GM18519 (cell line): ENCODE results near the gene BEST2.

Experiments used
- ATAC-seq: cut with Tn5 transposase; IDR thresholded peaks from one replicate; pipeline ENCODE4 v1.9.1; 2021; ENCODE audit warnings: mild to moderate bottlenecking, moderate library complexity; ENCODE audit not compliant: unreplicated experiment, low FRiP score

The BEST2 gene

GRCh38 chr19:12785431-12786031 lies 33.9 kb downstream of the BEST2 start:
- no peak for ATAC-seq

DNA sequence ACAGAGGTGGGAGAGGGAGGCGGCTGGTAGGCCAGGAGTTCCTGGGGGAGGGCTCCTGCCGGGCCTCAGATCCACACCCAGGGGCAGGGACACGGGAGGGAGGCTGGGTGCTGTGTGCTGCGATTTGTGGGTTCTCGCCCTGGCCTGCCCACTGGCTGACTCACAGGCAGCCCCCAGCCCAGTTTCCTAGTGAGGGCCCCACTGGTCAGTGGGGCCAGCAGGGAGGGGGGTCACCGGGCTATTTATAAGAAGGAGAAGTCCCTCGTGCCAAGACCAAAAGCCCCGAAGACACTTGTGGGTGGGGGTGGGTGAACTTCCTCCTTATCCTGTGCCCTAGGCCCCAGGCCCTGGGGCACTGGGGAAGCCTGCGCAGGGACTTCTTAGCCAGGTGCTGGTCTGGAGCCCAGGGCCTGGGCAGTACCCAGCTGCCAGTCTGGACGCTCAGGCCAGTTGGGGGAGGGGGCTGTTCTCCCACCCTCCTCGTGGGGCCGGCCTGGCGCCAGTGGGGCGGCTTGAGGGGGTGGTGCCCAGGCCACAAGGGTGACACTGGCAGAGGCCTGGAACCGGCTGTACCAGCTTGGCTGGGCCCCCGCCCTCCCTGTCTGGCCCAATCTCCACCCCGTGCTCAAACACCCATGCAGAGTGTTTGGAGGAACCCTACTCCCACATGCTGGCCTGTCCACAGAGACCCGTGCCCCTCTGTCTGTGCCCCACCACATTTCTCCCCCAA lies 34.7 kb downstream of the BEST2 start:
- no peak for ATAC-seq

- no peak for ATAC-seq
Observed at GRCh38 chr19:12786952-12787351, 35.4 kb downstream of the BEST2 start.

DNA sequence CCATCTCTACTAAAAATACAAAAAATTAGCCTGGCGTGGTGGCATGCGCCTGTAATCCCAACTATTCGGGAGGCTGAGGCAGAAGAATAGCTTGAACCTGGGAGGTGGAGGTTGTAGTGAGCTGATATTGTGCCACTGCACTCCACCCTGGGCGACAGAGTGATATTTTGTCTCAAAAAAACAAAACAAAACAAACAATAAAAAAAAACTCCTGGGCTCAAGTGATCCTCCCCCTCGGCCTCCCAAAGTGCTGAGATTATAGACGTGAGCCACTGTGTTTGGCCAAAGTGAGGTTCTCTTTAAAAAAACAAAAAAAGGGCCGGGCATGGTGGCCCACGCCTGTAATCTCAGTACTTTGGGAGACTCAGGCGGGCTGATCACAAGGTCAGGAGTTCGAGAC lies 35.9 kb downstream of the BEST2 start:
- no peak for ATAC-seq

GRCh38 chr19:12788042-12788681 lies 36.6 kb downstream of the BEST2 start:
- no peak for ATAC-seq

GRCh38 chr19:12788682-12789097 lies 37.1 kb downstream of the BEST2 start:
- ATAC-seq: no peak

GRCh38 chr19:12789098-12789903 lies 37.7 kb downstream of the BEST2 start:
- peak; percentile 1 for ATAC-seq

GRCh38 chr19:12789904-12790619 lies 38.5 kb downstream of the BEST2 start:
- peak; percentile 30 for ATAC-seq

DNA sequence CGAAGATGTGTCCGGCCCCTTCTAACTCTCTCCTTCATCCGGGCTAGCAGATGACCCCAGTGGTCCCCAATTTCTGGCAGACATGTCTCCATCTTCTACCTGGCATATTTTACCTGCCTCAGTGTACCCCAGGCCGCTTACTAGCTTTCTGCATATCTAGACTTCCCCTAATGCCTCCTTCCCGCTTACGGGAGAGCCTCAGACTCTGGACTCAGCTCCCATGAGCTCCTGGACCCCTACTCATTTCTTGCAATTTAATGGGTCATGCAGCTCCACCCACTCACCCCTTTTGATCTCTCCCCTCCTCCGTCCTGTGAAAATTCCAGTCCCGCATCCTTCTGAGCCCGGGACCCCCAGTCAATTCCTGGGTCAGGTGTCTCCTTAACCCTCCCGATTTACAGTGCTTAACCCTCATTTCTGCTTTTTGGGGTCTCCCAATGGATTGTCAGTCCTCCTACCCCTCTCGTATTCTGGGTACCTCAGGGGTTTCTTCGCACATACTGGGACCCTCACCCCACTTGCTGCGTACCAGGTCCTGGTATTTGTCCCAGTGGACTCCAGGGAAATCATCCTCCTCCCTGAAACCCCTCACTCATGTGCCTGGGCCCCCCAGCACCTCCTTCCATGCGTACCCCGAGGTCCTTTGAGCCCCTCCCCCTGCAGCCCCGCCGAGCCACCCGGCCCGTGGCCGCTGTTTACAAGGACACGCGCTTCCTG lies 39.2 kb downstream of the BEST2 start:
- no peak for ATAC-seq

DNA sequence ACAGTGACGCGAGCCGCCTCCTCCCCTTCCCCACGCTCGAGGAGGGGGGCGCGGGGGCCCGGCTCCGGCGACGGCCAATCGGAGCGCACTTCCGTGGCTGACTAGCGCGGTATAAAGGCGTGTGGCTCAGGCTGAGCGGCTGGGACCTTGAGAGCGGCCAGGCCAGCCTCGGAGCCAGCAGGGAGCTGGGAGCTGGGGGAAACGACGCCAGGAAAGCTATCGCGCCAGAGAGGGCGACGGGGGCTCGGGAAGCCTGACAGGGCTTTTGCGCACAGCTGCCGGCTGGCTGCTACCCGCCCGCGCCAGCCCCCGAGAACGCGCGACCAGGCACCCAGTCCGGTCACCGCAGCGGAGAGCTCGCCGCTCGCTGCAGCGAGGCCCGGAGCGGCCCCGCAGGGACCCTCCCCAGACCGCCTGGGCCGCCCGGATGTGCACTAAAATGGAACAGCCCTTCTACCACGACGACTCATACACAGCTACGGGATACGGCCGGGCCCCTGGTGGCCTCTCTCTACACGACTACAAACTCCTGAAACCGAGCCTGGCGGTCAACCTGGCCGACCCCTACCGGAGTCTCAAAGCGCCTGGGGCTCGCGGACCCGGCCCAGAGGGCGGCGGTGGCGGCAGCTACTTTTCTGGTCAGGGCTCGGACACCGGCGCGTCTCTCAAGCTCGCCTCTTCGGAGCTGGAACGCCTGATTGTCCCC lies 39.9 kb downstream of the BEST2 start, which contains the start of gene JUNB:
Gene JUNB (plus strand): TSS at position 142 of the 706 bp plus-strand sequence. CDS start 286 bp downstream, at position 428.
- peak; percentile 27 for ATAC-seq

DNA sequence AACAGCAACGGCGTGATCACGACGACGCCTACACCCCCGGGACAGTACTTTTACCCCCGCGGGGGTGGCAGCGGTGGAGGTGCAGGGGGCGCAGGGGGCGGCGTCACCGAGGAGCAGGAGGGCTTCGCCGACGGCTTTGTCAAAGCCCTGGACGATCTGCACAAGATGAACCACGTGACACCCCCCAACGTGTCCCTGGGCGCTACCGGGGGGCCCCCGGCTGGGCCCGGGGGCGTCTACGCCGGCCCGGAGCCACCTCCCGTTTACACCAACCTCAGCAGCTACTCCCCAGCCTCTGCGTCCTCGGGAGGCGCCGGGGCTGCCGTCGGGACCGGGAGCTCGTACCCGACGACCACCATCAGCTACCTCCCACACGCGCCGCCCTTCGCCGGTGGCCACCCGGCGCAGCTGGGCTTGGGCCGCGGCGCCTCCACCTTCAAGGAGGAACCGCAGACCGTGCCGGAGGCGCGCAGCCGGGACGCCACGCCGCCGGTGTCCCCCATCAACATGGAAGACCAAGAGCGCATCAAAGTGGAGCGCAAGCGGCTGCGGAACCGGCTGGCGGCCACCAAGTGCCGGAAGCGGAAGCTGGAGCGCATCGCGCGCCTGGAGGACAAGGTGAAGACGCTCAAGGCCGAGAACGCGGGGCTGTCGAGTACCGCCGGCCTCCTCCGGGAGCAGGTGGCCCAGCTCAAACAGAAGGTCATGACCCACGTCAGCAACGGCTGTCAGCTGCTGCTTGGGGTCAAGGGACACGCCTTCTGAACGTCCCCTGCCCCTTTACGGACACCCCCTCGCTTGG lies 40.7 kb downstream of the BEST2 start:
- ATAC-seq: no peak

- ATAC-seq: no peak
Observed at GRCh38 chr19:12792853-12793289, 41.3 kb downstream of the BEST2 start.

- ATAC-seq: peak; percentile 29
Observed at GRCh38 chr19:12793290-12794195, 42.0 kb downstream of the BEST2 start.

GRCh38 chr19:12794196-12794941 lies 42.8 kb downstream of the BEST2 start:
- no peak for ATAC-seq

DNA sequence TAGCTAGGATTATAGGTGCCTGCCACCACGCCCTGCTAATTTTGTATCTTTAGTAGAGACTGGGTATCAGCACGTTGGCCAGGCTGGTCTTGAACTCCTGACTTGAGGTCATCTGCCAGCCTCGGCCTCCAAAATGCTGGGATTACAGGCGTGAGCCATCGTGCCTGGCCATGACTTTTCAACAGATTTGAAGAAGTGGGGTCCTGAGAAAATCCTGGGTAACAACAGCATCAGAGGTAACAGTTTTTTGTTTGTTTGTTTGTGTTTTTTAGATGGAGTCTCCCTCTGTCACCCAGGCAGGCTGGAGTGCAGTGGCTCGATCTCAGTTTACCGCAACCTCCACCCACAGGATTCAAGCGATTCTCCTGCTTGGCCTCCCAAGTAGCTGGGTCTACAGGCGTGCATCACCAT lies 43.4 kb downstream of the BEST2 start:
- ATAC-seq: no peak
